OCI-LY3 (cell line): ENCODE measurements around the gene NOS1AP.

Experiments
- CTCF ChIP-seq: fragments of 200-600, 300-600 bp; sonication (generic); IDR thresholded peaks from 2 replicates; pipeline ENCODE4 v1.5.1; 2014; ENCODE audit warnings: antibody characterized with exemption, low read length, low read depth
- EZH2phosphoT487 ChIP-seq: fragments of 200-600 bp; shearing (Covaris generic); IDR thresholded peaks from 2 replicates; pipeline ENCODE4 v1.6.1; 2018; ENCODE audit warnings: antibody characterized with exemption, mixed run types, low read depth

- TF ChIP-seq CTCF (no peak), EZH2phosphoT487 (no peak)
These were observed 18.1 kb downstream of the NOS1AP start for GRCh38 chr1:162087574-162087973.
